GM21390 (cell line): ENCODE results near the gene MACROD2.
"Not testable (repeated sequence)": the region's sequence is repeated elsewhere in the genome, so short reads cannot be mapped to it uniquely, and the experiment has no call there.

Experiments used
- ATAC-seq: cut with Tn5 transposase; IDR thresholded peaks from one replicate; pipeline ENCODE4 v1.9.1; 2021; ENCODE audit not compliant: unreplicated experiment

Gene MACROD2

DNA sequence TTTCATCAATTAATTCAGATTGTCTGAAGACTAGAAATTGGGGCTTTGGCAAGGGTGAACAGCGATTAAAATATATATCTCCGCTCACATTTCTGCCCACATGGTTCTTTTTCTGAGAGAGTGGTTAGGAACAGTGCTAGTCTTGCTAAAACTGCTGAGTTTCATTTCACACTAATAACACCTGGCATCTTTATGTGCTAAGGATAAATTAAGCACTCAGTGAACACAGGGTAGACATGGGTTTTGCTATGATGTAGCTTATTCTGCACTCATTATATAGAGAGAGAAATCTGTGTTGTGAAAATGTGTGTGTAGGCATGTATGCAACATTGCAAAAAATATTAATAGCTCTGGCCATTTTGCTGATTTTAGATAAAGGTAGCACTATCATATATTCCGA is 965.5 kb downstream of the MACROD2 start:
- ATAC-seq = no peak

- ATAC-seq = no peak
Observed at GRCh38 chr20:14963262-14963663, 967.9 kb downstream of the MACROD2 start.

- no peak for ATAC-seq
Observed at GRCh38 chr20:14966203-14966602, 970.9 kb downstream of the MACROD2 start.

GRCh38 chr20:14966808-14967207 is 971.5 kb downstream of the MACROD2 start:
- ATAC-seq = no peak

DNA sequence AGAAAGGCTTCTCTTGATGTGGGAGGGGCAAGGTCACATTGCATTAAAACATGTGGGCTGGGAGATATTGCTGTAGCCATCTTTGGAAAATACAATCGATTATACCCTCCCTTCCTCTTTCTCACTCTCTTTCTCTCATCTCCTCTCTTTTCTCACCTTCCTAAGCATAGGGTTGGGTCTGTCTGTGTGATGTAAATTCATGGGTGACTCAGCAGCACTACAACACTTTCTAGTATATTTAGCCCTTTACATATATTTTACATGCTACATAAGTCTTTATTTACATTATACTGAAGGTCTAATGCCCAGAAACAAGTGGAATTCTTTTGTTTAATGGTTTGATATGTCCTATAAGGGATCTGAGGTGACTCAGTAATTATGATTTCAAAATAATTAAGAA is 976.9 kb downstream of the MACROD2 start:
- no peak for ATAC-seq

DNA sequence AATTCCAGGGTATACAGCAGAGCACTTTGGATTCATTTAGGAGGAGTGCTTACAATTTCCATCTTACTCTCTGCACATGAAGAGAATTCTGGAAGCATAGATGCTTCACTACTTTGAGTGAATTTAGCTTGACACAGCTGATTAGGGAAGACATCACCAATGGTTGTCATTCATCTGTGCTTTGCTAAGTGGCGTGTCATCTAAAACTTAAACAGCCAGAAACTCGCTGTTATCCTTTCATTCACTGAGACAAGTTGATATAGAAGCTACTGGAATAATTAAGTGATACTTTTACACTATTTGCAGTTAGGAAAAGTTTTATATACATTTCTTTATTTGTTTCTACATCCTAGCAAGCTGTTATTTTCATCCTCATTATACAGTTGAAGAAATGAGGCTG is 977.4 kb downstream of the MACROD2 start:
- ATAC-seq = no peak

- ATAC-seq = no peak
Observed at GRCh38 chr20:14979453-14979986, 984.2 kb downstream of the MACROD2 start.

GRCh38 chr20:14981486-14981885 is 986.2 kb downstream of the MACROD2 start:
- not testable (repeated sequence) for ATAC-seq

DNA sequence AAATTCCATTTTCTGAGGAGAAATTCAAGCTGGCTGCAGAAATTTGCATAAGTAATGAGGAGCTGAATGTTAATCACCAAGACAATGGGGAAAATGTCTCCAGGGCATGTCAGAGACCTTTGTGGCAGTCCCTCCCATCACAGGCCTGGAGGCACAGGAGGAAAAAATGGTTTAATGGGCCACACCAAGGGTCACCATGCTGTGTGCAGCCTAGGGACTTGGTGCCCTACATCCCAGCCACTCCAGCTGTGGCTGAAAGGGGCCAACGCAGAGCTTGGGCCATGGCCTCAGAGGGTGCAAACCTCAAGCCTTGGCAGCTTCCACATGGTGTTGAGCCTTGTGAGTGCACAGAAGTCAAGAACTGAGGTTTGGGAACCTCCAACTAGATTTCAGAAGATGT is 987.0 kb downstream of the MACROD2 start:
- ATAC-seq = not testable (repeated sequence)

- ATAC-seq = no peak
Observed at GRCh38 chr20:14984305-14984704, 989.0 kb downstream of the MACROD2 start.

GRCh38 chr20:14984768-14985622 is 989.7 kb downstream of the MACROD2 start:
- no peak for ATAC-seq

DNA sequence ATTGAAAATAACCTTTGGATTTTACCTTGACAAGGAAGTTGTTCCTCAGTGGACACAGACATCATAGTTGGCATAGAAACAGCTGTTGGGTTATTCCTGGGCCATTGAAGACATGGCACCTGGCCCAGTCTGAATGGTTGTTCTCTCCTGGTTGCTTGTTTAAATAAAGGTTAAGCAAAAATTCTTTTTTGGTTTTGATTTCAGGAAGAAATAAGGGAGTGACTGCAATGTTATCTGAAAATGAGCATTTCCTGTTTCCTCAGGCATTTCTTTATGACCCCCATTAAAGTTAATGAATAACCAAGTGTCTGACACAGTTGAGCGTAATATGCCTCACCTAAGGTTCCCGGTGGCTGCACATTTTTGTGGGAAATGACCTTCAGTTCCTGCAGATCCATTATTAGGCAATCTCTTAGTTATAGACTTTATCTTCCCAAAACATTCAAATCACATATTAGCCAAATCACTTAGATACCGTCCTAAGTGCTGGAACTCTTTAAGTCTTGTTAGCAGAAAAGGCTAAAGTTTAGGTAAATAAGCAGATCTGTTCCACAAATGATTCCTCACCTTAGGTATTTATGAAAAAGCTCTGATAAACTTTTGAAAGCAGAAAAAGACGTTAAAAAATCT is 990.8 kb downstream of the MACROD2 start:
- no peak for ATAC-seq

DNA sequence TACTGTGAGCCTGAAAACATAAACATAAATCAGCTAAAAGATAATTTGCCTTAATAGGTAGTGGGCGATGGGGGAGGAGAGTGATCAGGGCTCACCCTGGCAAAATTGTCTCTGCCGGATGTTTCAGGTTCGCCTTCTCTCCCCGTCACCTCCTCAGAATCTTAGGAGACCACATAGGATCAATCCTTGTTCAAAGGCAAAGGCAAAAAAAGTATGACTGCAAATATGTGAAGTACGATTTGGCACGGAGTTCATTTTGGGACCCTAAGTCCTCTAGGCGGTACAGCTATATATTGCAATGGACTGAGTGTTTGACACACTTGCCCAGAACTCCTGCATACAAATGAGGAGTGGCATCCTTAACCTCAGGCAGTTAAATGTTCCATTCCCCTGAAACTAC is 991.3 kb downstream of the MACROD2 start:
- no peak for ATAC-seq

- ATAC-seq = no peak
Observed at GRCh38 chr20:14989535-14990290, 994.4 kb downstream of the MACROD2 start.

DNA sequence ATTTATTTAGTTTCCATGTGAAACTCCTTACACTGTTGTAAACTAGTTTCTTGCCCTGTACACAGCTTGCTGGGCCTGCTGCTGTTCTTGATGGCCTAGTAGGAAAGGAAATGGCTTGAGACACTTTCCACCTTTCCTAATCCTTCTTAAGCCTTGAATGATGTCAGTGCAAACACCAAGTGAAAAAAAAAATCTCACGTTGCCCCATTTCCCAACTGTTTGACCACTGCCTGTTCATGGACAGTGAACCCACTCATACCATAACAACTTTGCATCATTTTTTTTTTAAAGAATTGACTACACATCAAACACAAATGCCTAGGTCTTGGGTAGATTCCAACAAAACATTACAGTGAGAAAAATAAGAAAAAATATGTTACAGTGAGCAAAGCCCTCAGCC is 995.7 kb downstream of the MACROD2 start:
- no peak for ATAC-seq

- no peak for ATAC-seq
Observed at GRCh38 chr20:14992153-14992552, 996.8 kb downstream of the MACROD2 start.

GRCh38 chr20:14992961-14993360 is 997.6 kb downstream of the MACROD2 start:
- no peak for ATAC-seq

DNA sequence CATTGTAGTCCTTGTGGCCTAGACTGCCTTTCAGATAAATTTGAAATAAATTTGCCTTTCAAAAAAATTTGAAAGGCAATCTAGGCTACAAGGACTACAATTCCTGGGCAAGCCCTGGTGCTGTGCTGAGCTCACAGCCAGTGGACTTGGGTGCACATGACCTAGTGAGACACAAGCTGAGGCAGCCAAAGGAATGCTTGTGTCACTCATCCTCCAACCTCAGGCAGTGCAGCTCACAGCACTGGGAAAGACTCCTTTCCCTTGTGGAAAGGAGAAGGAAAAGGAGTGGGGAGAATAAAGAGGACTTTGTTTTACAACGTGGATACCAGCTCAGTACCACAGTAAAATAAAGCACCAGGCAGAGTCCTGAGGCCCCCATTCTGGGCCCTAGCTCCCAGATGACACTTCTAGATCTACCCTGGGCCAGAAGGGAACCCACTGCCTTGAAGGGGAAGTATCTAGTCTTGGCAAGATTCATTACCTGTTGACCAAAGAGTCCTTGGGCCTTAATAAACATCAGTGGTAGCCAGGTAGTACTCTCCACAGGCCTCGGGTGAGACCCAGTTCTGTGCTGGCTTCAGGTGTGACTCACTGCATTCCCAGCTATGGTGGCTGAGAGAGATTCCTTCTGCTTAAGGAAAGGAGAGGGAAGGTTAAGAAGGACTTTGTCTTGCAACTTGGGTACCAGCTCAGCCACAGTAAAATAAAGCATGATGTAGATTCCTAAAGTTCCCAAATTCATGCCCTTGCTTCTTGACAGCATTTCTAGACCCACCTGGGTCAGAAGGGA is 1001.8 kb downstream of the MACROD2 start:
- no peak for ATAC-seq

DNA sequence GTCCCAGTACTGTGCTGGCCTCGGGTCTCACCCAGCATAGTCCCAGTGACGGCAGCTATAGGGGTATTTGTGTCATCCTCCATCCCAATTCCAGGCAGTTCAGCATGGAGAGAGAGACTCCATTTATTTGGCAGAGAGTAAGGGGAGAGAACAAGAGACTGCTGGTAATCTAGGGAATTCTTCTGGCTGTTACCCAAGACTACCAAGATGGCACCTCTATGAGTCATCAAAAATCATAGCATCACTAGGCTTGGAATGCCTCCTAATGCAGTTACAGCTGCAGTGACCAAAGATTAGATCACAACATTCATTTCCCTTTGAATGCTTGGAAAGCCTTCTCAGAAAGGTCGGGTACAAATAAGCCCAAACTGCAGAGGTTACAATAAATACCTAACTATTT is 1002.5 kb downstream of the MACROD2 start:
- ATAC-seq = no peak

- no peak for ATAC-seq
Observed at GRCh38 chr20:15005300-15005986, 1010.1 kb downstream of the MACROD2 start.
